GM21723 (cell line): ENCODE results near the gene AGRN.
"Not testable (repeated sequence)": the region's sequence is repeated elsewhere in the genome, so short reads cannot be mapped to it uniquely, and the experiment has no call there.

Experiments
- ATAC-seq: cut with Tn5 transposase; IDR thresholded peaks from one replicate; pipeline ENCODE4 v1.9.1; 2021; ENCODE audit warnings: mild to moderate bottlenecking, moderate library complexity; ENCODE audit not compliant: unreplicated experiment

Gene AGRN

DNA sequence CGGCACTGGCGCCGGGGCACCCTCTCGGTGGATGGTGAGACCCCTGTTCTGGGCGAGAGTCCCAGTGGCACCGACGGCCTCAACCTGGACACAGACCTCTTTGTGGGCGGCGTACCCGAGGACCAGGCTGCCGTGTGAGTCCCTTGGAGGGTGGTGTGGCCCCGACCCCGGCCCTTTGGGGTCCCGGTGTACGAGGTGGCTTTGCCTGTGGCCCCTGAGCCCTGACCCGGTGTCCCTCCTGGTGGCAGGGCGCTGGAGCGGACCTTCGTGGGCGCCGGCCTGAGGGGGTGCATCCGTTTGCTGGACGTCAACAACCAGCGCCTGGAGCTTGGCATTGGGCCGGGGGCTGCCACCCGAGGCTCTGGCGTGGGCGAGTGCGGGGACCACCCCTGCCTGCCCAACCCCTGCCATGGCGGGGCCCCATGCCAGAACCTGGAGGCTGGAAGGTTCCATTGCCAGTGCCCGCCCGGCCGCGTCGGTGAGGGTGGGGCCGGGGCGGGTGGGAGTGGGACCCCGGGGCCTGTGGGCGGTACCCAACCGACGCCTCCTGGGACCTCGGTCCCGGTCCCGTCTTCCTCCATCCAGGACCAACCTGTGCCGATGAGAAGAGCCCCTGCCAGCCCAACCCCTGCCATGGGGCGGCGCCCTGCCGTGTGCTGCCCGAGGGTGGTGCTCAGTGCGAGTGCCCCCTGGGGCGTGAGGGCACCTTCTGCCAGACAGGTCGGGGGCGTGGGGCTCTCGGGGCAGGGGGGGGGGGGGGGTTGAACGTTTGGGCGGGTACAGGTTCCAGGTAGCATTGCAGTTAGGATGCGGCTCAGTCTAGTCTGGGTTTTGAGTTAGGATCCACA lies 29.6 kb downstream of the AGRN start:
- no peak for ATAC-seq

DNA sequence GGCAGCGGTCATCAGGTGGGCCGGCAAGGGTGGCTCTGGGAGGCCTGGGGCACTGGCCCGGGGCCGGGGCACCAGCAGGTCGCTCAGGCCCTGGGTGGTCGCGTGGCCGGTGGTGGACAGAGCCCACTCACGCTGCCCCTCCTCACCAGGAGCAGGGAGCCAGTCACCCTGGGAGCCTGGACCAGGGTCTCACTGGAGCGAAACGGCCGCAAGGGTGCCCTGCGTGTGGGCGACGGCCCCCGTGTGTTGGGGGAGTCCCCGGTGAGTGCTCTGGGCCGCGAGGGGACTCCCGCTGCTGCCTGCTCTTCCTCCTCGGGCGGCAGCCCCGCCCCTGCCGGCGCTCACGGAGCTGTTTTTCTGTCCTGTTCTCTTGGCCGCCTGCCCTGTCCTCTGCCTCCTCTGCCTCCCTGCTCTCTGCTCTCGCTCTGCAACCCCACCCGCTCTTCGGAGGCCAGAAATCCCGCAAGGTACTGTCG lies 30.7 kb downstream of the AGRN start:
- ATAC-seq, result no peak

DNA sequence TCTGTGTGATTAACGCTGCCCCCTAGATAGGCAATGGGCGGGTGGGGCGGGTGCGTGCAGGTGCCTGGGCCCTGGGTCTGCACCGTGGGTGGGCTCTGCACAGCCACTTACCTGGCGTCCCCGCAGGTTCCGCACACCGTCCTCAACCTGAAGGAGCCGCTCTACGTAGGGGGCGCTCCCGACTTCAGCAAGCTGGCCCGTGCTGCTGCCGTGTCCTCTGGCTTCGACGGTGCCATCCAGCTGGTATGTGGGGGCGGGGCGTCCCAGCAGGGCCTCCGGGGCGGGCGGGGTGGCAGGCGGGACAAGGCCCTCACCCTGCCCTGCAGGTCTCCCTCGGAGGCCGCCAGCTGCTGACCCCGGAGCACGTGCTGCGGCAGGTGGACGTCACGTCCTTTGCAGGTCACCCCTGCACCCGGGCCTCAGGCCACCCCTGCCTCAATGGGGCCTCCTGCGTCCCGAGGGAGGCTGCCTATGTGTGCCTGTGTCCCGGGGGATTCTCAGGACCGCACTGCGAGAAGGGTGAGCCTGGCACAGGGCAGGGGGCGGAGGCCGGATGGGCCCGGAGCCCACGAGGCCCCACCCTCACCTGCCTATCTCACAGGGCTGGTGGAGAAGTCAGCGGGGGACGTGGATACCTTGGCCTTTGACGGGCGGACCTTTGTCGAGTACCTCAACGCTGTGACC lies 31.3 kb downstream of the AGRN start:
- ATAC-seq, result no peak

DNA sequence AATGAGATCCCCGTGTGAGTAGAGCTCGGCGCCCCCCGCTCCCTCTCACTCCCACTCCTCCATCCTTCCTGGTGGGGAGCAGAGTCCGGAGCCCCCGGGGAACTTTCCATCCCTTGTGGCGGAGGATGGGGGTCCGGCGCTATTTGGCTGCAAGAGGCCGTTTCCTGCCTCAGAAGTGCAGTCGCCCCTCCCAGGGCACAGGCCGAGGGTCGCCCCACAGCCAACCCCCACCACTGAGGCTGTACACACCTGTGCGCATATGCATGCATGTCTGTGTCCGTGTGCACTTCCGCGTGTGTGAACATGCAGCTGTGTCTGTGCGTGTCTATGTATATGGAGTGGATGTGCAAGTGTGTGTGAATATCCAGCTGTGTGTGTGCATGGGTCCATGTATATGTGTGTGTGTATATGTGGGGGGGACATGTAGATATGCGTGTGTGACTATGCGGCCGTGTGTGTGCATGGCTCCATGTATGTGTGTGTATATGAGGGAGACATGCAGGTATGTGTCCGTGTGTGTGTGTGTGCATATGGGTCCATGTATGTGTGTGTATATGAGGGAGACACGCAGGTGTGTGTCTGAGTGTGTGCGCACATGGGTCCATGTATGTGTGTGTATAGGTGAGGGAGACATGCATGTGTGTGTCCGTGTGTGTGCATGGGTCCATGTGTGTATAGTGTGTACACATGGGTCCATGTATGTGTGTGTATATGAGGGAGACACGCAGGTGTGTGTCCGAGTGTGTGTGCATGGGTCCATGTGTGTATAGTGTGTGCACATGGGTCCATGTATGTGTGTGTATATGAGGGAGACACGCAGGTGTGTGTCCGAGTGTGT lies 32.3 kb downstream of the AGRN start:
- ATAC-seq, result no peak

DNA sequence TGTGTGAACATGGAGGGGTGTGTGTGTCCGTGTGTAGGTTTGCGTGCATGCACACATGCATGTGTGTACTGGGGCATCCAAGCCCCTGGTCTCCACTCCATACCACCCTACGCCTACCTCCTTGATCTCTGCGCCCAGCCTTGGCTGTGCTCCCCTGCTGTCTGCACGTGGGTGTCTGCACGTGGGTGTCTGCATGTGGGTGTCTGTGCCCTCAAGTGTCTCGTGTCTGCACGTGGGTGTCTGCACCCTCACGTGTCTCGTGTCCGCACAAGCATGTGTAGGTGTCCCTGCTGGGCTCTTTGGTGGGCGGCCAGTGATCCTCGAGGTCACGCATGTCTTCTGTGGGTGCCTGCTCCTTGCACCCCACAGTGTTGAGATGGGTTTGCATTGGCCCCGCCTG lies 33.1 kb downstream of the AGRN start:
- ATAC-seq, result no peak

DNA sequence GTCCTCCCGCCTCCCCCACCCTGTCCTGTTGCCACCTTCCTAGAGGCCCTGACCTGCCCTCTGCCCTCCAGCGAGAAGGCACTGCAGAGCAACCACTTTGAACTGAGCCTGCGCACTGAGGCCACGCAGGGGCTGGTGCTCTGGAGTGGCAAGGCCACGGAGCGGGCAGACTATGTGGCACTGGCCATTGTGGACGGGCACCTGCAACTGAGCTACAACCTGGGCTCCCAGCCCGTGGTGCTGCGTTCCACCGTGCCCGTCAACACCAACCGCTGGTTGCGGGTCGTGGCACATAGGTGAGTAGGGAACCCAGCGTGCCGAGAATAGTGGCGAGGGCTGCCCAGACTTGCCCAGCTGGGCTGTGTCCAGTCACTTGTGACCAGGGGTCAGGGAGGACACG lies 33.8 kb downstream of the AGRN start:
- ATAC-seq, result no peak

DNA sequence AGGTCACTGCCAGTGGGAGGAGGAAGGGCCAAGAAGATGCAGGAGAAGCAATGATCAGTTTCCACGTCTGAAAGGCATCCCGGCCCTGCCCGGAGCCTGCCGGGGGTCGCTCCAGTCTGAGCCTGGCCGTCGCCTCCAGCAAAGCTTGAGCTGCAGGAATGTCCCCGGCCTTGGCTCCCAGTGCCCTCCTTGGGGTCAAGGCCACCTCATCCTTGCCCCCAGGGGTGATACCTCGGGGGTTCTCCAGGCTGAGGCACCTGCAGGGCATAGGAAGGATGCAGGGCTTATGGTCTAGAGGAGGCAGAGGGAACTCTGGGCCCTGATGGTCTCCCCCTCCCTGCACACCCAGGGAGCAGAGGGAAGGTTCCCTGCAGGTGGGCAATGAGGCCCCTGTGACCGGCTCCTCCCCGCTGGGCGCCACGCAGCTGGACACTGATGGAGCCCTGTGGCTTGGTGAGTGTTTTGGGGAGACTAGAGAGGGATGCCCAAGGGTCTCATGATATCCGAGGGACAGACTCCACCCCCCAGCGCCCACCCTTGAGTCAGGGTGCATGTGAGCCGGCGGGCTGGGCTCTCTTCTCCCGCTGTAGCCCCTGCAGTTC lies 34.3 kb downstream of the AGRN start:
- no peak for ATAC-seq

DNA sequence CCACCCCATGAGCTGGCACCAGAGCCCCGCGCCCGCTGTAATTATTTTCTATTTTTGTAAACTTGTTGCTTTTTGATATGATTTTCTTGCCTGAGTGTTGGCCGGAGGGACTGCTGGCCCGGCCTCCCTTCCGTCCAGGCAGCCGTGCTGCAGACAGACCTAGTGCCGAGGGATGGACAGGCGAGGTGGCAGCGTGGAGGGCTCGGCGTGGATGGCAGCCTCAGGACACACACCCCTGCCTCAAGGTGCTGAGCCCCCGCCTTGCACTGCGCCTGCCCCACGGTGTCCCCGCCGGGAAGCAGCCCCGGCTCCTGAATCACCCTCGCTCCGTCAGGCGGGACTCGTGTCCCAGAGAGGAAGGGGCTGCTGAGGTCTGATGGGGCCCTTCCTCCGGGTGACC lies 35.1 kb downstream of the AGRN start:
- no peak for ATAC-seq

DNA sequence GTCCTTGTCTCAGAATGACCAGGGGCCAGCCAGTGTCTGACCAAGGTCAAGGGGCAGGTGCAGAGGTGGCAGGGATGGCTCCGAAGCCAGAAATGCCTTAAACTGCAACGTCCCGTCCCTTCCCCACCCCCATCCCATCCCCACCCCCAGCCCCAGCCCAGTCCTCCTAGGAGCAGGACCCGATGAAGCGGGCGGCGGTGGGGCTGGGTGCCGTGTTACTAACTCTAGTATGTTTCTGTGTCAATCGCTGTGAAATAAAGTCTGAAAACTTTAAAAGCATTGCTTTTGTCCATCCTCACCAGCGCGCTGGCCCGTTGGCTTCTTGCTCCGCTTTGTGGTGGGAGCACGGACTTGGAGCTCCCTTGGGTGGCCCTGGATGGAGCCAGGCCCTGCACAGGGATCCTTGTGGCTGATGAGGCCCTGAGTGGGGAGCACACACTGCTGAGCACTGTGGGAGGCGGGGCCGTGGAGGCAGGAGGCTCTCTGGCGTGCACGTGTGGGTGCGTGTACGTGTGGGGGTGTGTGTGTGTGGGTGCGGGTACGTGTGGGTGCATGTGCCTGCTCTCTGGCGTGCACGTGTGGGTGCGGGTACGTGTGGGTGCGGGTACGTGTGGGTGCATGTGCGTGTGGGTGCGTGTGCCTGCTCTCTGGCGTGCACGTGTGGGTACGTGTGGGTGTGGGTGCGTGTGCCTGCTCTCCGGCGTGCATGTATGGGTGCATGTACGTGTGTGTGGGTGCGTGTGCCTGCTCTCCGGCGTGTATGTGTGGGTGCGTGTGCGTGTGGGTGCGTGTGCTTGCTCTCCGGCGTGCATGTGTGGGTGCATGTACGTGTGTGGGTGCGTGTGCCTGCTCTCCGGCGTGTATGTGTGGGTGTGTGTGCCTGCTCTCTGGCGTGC lies 36.2 kb downstream of the AGRN start:
- no peak for ATAC-seq

DNA sequence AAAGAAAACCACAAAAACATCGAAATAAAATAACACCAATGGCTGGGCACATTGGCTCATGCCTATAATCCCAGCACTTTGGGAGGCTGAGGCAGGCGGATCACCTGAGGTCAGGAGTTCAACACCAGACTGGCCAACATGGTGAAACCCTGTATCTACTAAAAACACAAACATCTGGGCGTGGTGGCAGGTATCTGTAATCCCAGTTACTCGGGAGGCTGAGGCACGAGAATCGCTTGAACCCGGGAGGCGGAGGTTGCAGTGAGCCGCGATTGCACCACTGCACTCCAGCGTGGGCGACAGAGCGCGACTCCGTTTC lies 37.8 kb downstream of the AGRN start:
- ATAC-seq, result not testable (repeated sequence)

DNA sequence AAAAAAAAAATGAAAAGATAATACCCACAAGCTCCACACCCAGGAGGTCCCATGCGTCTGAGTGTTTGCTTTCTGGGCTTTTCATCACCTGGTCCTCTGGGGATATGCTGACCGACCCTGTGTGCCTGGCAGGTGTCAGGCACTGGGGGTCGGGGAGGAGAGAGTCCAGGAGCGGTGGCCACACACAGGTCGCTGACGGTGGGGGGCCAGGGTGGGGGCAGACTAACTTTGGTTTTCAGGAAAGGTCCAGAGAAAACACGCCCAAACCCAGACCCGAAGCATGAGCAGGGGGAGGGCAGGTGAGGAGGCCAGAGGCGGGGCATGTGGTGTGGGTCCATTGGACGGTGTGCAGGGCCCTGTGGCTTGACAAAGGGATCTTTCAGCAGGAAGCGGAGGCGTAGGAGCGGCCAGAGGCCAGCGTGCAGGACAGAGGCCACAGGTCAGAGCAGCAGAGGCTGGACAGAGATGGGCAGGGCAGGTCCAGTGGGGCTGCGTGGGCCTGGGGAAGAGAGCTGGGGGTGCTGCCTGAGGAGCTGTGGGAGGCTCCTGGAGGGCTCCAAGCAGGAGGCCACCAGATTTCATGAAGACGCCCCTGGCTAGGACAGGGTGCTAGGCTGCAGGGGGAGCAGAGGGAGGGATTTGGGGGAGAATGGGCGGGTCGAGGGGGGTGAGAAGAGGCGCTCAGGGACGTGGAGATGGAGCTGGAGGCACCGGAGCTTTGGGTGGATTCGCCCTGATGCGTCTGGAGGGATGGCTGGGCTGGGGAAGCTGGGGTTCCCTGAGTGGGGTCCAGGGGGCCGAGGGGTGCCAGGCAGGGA lies 38.4 kb downstream of the AGRN start:
- no peak for ATAC-seq

DNA sequence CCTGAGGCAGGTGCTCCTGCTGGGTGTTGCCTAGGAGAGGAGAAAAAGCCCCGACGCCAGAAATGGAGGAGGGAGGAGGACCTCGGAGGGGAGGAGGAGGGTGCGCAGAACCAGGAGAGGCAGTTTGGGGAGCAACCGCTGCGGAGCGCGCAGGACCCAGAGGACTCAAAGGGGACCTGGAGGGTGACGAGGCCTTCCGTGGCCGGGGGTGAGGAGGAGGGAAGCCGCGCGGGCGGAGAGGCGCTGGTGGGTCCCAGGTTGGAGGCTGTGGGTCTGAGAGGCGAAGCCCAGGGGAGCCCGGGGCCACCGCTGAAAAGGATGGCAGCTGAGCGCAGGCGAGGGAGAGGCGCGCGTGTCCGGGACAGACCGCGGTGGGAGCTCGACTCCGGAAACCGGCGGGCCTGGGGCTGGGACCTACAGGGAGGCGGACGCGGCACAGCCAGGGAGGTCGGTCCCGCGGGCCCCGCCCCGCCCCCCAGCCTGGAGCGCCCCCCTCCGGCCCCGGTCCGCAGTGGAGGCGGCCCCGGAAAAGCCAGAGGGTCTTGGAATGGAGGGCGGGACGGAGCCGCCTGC lies 39.1 kb downstream of the AGRN start:
- ATAC-seq, result peak; percentile 38

DNA sequence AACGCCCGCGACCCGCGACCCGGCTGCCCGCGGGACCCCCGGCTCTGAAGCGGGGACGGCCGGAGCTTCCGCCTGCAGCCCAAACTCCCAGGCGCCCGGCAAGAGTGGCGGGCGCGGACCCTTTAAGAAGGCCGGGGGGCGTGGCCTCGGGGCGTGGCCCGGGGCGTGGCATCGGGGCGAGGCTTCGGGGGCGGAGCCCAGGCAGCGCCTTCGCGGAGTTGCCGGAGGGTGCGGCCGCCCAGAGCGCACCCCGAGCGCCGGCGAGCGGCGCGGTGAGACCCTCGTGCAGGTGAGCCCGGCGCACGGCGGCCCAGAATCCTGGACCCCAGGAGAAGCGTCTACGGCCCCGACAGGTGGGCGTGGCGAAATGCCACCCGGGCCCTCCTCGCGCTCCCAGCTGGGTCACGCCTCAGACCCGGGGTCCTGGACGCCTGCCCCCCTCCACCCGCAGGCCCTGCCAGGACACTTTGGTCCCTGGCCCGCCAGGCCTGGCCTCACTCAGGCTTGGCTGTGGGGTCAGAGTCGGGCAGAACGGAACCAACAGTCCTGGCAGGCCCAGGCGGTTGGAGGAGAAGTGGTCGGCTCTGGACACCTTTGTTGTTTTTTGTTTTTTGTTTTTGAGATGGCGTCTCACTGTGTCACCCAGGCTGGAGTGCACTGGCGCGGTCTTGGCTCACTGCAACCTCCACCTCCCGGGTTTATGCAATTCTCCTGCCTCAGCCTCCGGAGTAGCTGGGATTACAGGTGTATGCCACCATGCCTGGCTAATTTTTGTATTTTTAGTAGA lies 39.8 kb downstream of the AGRN start:
- ATAC-seq, result peak; percentile 67

DNA sequence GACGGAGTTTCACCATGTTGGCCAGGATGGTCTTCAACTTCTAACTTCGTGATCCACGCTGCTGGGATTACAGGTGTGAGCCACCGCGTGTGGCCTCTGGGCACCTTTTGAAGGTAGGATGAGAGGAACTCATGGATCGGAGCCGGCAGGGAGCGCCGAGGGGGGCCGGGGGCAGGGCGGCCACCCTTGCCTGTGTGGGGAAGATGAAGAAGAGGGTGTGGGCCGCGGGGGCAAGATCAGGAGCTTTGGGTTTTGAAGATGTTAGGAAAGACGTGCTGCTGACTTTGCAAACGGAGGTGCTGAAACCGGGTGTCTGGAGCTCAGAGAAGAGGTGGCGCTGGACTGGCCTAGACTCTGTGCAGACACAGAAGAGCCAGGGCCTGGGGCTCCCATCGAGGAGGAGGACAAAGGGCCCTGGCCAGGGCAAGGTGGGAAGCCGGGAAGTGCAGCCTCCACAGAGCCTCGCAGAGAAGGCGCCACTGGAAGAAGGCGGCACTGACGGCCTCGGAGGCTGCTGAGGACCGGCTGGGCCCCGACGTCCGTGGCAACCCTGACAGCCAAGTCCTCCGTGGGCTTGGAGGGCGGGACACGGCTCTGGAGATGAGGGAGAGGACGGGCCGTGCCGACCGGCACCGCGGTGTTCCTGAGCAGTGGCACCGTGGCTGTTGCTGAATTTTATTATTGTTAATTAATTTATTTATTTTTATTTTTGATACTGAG lies 40.5 kb downstream of the AGRN start:
- ATAC-seq, result no peak

DNA sequence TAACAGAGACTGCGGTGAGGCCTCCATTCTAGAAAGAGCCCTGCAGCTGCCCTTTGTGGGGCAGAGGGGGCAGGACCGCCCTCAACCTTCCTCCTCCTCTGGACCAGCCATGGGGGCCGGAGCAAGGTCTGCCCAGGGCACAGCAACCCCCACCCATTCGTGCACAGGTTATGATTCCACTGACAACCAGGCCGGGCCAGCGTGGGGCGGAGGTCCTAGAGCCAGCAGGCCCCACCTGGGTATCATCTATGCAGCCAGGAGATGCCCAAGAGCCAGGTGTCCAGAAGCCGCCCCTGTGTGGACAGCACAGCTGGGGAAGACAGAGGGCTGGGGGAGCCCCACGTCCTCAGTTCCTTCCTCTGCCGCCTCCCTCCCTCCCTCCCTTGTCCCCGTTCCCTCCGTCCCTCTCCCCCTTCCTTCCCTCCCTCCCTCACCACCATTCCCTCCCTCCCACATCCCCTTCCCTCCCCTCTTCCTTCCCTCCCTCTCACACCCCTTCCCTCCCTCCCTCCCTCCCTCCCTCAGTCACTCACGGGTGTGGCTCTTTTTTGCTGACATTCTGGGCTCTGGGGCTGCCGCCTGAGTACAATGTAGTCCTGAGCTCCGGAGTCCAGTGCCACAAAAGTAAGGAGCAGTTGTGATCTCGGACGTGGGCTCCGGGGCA lies 41.9 kb downstream of the AGRN start:
- no peak for ATAC-seq

DNA sequence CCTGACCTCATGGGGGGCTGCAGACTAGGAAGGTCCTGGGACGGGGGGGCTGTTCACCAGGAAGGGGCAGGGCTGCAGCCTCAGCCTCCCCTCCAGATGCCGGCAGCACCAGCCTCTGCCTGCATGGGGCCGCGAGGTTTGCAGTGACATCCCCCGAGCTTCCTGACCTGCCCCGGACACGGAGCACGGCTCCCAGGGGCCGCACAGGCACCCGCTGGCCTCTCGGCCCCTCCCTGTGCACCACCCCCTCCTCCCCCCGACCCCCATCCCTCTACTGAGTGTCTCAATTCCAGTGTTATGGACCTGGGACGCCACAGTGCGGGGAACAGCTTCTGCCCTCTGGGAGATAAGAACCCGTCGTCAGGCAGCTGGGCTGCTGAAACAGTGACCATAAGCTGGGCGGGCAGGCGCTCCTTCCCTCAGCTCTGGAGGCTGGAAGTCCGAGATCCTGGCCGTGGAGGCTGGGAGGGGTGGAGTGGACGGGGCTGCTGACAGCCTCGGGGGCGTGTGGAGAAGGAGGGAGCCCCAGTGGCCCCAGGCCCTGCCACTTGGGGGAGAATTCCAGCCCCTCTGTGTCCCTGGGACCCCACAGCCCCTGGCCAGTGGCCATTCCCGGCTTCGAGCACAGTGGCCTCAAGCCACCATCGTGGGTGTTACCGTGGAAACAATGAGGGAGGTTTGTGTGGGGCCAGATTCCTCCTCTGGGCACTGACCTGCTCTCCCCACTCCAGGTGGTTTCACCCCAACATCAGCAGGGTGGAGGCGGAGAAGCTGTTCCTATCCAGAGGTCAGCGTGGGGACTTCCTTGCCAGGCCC lies 42.6 kb downstream of the AGRN start:
- ATAC-seq, result no peak
